Activated CD8-positive, alpha-beta memory T cell treated with anti-CD3 and anti-CD28 coated beads, Interleukin-2, amount 10 ng/mL, durations not matched to agents 7 days and 5 days (primary cell): ENCODE data around the gene CRK. TPM values are rescaled to one million over a fixed set of nuclear protein-coding genes. Genes with fewer than 3 reads are reported as not detected.
"Not testable (repeated sequence)": the region's sequence is repeated elsewhere in the genome, so short reads cannot be mapped to it uniquely, and the experiment has no call there.

Experiments used
- ATAC-seq: fragments of 150-1000 bp; cut with Tn5 transposase; one replicate; pipeline ENCODE4 v1.10.0; 2021; ENCODE audit warnings: moderate library complexity
- CTCF ChIA-PET: fragments of 350-600 bp; sonication (Branson Sonifier 250); formaldehyde crosslinking; loops from one replicate; lab custom pipeline; 2021; ENCODE audit warnings: antibody characterized with exemption; lab: Charles Lee
- DNase-seq: peaks from one replicate; pipeline ENCODE4 v3.0.0-alpha.2; 2020
- H3K27ac Mint-ChIP-seq: one replicate; pipeline ENCODE4 v1.8.0; 2021; ENCODE audit warnings: mild to moderate bottlenecking, mixed read lengths
- H3K27me3 Mint-ChIP-seq: one replicate; pipeline ENCODE4 v1.8.0; 2021; ENCODE audit warnings: mixed read lengths
- H3K36me3 Mint-ChIP-seq: one replicate; pipeline ENCODE4 v1.8.0; 2021; ENCODE audit warnings: mild to moderate bottlenecking, mixed read lengths
- H3K4me1 Mint-ChIP-seq: one replicate; pipeline ENCODE4 v1.8.0; 2021; ENCODE audit warnings: mixed read lengths
- H3K4me3 Mint-ChIP-seq: one replicate; pipeline ENCODE4 v1.8.0; 2021; ENCODE audit warnings: mild to moderate bottlenecking, moderate library complexity, mixed read lengths
- H3K9me3 Mint-ChIP-seq: one replicate; pipeline ENCODE4 v1.8.0; 2022; ENCODE audit warnings: low read depth, mixed read lengths
- total RNA-seq, 2 experiments: library from RNA; stranded (reverse); gene quantifications; one replicate each; pipeline ENCODE4 v1.2.3, GENCODE V29; 2021

The CRK gene
- total RNA-seq, 2 experiments from 2014 or later, result 18.3 to 20.7 TPM

GRCh38 chr17:1378476-1378860 lies 77.6 kb downstream of the CRK start:
- peaks cover 82% of the 10 kb centered on the region for H3K4me1 Mint-ChIP-seq
- not testable (repeated sequence) for H3K27me3 Mint-ChIP-seq, H3K4me3 Mint-ChIP-seq, DNase-seq, H3K9me3 Mint-ChIP-seq, H3K27ac Mint-ChIP-seq, ATAC-seq
- peaks cover 21% of the 10 kb centered on the region for H3K36me3 Mint-ChIP-seq
- CTCF ChIA-PET, result interaction anchor here (1.6 to 2.9 kb wide), 3 partner anchors 10 to 14 kb away, joined by 3 to 31 read pairs (median 16); no protein-coding TSS in a partner anchor

GRCh38 chr17:1377334-1377733 lies 78.7 kb downstream of the CRK start:
- H3K4me1 Mint-ChIP-seq, result peaks cover 83% of the 10 kb centered on the region
- no peak for ATAC-seq
- peak overlapping the region; percentile 80 for H3K27ac Mint-ChIP-seq

GRCh38 chr17:1376061-1376460 lies 80.0 kb downstream of the CRK start:
- no peaks in the 10 kb centered on the region for H3K9me3 Mint-ChIP-seq
- CTCF ChIA-PET, result interaction anchor here (1.0 to 4.5 kb wide), 6 partner anchors 10 to 254 kb away, joined by 3 to 38 read pairs (median 4); no protein-coding TSS in a partner anchor
- H3K36me3 Mint-ChIP-seq, result peaks cover 23% of the 10 kb centered on the region
- DNase-seq, result no peak
- ATAC-seq, result peak; percentile 28
- no peaks in the 10 kb centered on the region for H3K27me3 Mint-ChIP-seq
- peak overlapping the region; percentile 80 for H3K27ac Mint-ChIP-seq
- H3K4me3 Mint-ChIP-seq, result peak overlapping the region; percentile 23
- H3K4me1 Mint-ChIP-seq, result peaks cover 81% of the 10 kb centered on the region

More at GRCh38 chr17:1377334-1377733, 78.7 kb downstream of the CRK start:
- CTCF ChIA-PET, result interaction anchor here (1.0 to 4.5 kb wide), 7 partner anchors 8 to 253 kb away, joined by 3 to 38 read pairs (median 4); partner anchors contain the start of gene INPP5K
- DNase-seq, result no peak
- H3K27me3 Mint-ChIP-seq, result no peaks in the 10 kb centered on the region
- H3K4me3 Mint-ChIP-seq, result no peak overlapping the region
- H3K9me3 Mint-ChIP-seq, result no peaks in the 10 kb centered on the region
- H3K36me3 Mint-ChIP-seq, result peaks cover 26% of the 10 kb centered on the region

GRCh38 chr17:1375615-1376014 lies 80.4 kb downstream of the CRK start:
- Mint-ChIP-seq H3K27me3 (no peaks in the 10 kb centered on the region), H3K4me3 (peak overlapping the region; percentile 23), H3K4me1 (peaks cover 79% of the 10 kb centered on the region), H3K36me3 (peaks cover 23% of the 10 kb centered on the region), H3K9me3 (no peaks in the 10 kb centered on the region), H3K27ac (peak overlapping the region; percentile 80)
- CTCF ChIA-PET, result interaction anchor here (4.5 kb wide), 1 partner anchor 10 kb away, joined by 38 read pairs; no protein-coding TSS in a partner anchor
- DNase-seq (peak; percentile 47), ATAC-seq (peak; percentile 66)

GRCh38 chr17:1374431-1375177 lies 81.4 kb downstream of the CRK start:
- Mint-ChIP-seq H3K9me3 (no peaks in the 10 kb centered on the region), H3K27me3 (no peaks in the 10 kb centered on the region), H3K4me1 (peaks cover 71% of the 10 kb centered on the region), H3K27ac (peak overlapping the region; percentile 41), H3K4me3 (no peak overlapping the region), H3K36me3 (peaks cover 23% of the 10 kb centered on the region)
- ATAC-seq (peak; percentile 48), DNase-seq (no peak)
- CTCF ChIA-PET, result interaction anchor here (4.5 kb wide), 1 partner anchor 9 kb away, joined by 38 read pairs; no protein-coding TSS in a partner anchor

GRCh38 chr17:1373707-1374237 lies 82.3 kb downstream of the CRK start:
- Mint-ChIP-seq H3K36me3 (peaks cover 20% of the 10 kb centered on the region), H3K4me3 (no peak overlapping the region), H3K9me3 (no peaks in the 10 kb centered on the region), H3K27me3 (no peaks in the 10 kb centered on the region), H3K4me1 (peaks cover 70% of the 10 kb centered on the region), H3K27ac (no peak overlapping the region)
- no peak for ATAC-seq
- CTCF ChIA-PET, result interaction anchor here (4.5 kb wide), 1 partner anchor 8 kb away, joined by 38 read pairs; no protein-coding TSS in a partner anchor
- no peak for DNase-seq

- H3K4me3 Mint-ChIP-seq, result no peak overlapping the region
- peaks cover 18% of the 10 kb centered on the region for H3K36me3 Mint-ChIP-seq
- DNase-seq (no peak), ATAC-seq (no peak)
- CTCF ChIA-PET, result interaction anchor here (2.4 to 2.8 kb wide), 2 partner anchors 11 to 143 kb away, joined by 8 to 14 read pairs; partner anchors contain the start of gene INPP5K
- no peaks in the 10 kb centered on the region for H3K9me3 Mint-ChIP-seq
- H3K4me1 Mint-ChIP-seq, result peaks cover 65% of the 10 kb centered on the region
- H3K27ac Mint-ChIP-seq, result no peak overlapping the region
- no peaks in the 10 kb centered on the region for H3K27me3 Mint-ChIP-seq
Observed at GRCh38 chr17:1372618-1373017, 83.4 kb downstream of the CRK start.

GRCh38 chr17:1371893-1372590 lies 84.0 kb downstream of the CRK start:
- ATAC-seq (no peak), DNase-seq (no peak)
- CTCF ChIA-PET, result interaction anchor here (0.6 to 2.8 kb wide), 5 partner anchors 8 to 144 kb away, joined by 3 to 14 read pairs (median 3); partner anchors contain the start of gene INPP5K
- no peaks in the 10 kb centered on the region for H3K27me3 Mint-ChIP-seq
- H3K4me1 Mint-ChIP-seq, result peaks cover 65% of the 10 kb centered on the region
- H3K27ac Mint-ChIP-seq, result no peak overlapping the region
- peaks cover 16% of the 10 kb centered on the region for H3K36me3 Mint-ChIP-seq
- H3K4me3 Mint-ChIP-seq, result no peak overlapping the region
- no peaks in the 10 kb centered on the region for H3K9me3 Mint-ChIP-seq

Other genes starting within 250 kb of the CRK start
- gene BHLHA9, start 185.8 kb downstream of the CRK start, total RNA-seq, result not detected
- gene TRARG1, start 176.6 kb downstream of the CRK start, total RNA-seq, result under 1 TPM; 0.12 to 0.35 TPM
- 100 to 1,000 TPM; 341 to 452 TPM for gene YWHAE, start 56.0 kb downstream of the CRK start, total RNA-seq
- 10 to 100 TPM; 50.6 to 58.4 TPM for gene MYO1C, start 36.5 kb upstream of the CRK start, total RNA-seq
- 10 to 100 TPM; 40.6 to 43.4 TPM for gene INPP5K, start 60.4 kb upstream of the CRK start, total RNA-seq
- gene PITPNA, start 106.6 kb upstream of the CRK start, total RNA-seq, result 10 to 100 TPM; 42.1 to 69.1 TPM
- 1 to 10 TPM in 1 of 2 experiments, under 1 TPM in 1; 0.55 to 1.3 TPM for gene SLC43A2, start 172.6 kb upstream of the CRK start, total RNA-seq
- 1 to 10 TPM in 1 of 2 experiments, under 1 TPM in 1; 0.70 to 2.0 TPM for gene SCARF1, start 189.5 kb upstream of the CRK start, total RNA-seq
- gene RILP, start 193.6 kb upstream of the CRK start, total RNA-seq, result 1 to 10 TPM; 4.8 to 6.9 TPM
- 100 to 1,000 TPM; 324 to 358 TPM for gene PRPF8, start 228.6 kb upstream of the CRK start, total RNA-seq